Thymus (tissue), 11 donors: ENCODE data around the gene ATP2C2. TPM values are rescaled to one million over a fixed set of nuclear protein-coding genes. Genes with fewer than 3 reads are reported as not detected.
A peak's percentile ranks its signal among the peaks of the same experiment; 100 is the strongest.

Experiments used
- DNase-seq, 9 donors: peaks; one replicate each; pipeline ENCODE4 v3.0.0-alpha.2; 2013; ENCODE audit warnings: low spot score in 9 of 9, low read depth in 6 of 9, missing footprints in 1 of 9
- H3K27ac ChIP-seq, 2 donors: one replicate each; pipeline ENCODE4 v1.5.1; 2013; ENCODE audit warnings: control low read depth in 1 of 2, low read depth in 1 of 2, low read length in 1 of 2, mild to moderate bottlenecking in 1 of 2, moderate library complexity in 1 of 2
- H3K27me3 ChIP-seq, 2 donors: one replicate each; pipeline ENCODE4 v1.5.1; 2013; ENCODE audit warnings: low read length in 1 of 2; ENCODE audit not compliant: control insufficient read depth in 2 of 2, insufficient read depth in 1 of 2
- H3K36me3 ChIP-seq, 2 donors: one replicate each; pipeline ENCODE4 v1.5.1; 2013; ENCODE audit warnings: low read length in 1 of 2, mild to moderate bottlenecking in 1 of 2, moderate library complexity in 1 of 2; ENCODE audit not compliant: control insufficient read depth in 2 of 2, insufficient read depth in 2 of 2
- H3K4me1 ChIP-seq, 2 donors: one replicate each; pipeline ENCODE4 v1.5.1; 2013; ENCODE audit warnings: low read length in 2 of 2; ENCODE audit not compliant: control insufficient read depth in 2 of 2, insufficient read depth in 2 of 2
- H3K4me3 ChIP-seq, 2 donors: one replicate each; pipeline ENCODE4 v1.5.1; 2013; ENCODE audit warnings: low read length in 2 of 2, control low read depth in 1 of 2, mild to moderate bottlenecking in 1 of 2
- H3K9me3 ChIP-seq, 2 donors: one replicate each; pipeline ENCODE4 v1.5.1; 2013; ENCODE audit warnings: low read length in 1 of 2, mild to moderate bottlenecking in 1 of 2; ENCODE audit not compliant: control insufficient read depth in 2 of 2, insufficient read depth in 1 of 2
- WGBS: extraction: QIAGEN DNeasy Blood & Tissue Kit; methylation state at CpG from one replicate; pipeline ENCODE4 v1.1.7; 2013; 5-methylcytosine and 5-hydroxymethylcytosine counted together
- polyA plus RNA-seq: library from polyadenylated mRNA; stranded (reverse); fragments of 200-250 nt; gene quantifications from one replicate; pipeline ENCODE4 v1.2.3, GENCODE V29; 2013
- total RNA-seq: library from RNA; stranded (reverse); fragments of 120-200 nt; gene quantifications from one replicate; pipeline ENCODE4 v1.2.4, GENCODE V29; 2013
- donor health status: healthy.

Gene ATP2C2
- total and polyA plus RNA-seq, 2 donors = 0.38 to 0.94 TPM

DNA sequence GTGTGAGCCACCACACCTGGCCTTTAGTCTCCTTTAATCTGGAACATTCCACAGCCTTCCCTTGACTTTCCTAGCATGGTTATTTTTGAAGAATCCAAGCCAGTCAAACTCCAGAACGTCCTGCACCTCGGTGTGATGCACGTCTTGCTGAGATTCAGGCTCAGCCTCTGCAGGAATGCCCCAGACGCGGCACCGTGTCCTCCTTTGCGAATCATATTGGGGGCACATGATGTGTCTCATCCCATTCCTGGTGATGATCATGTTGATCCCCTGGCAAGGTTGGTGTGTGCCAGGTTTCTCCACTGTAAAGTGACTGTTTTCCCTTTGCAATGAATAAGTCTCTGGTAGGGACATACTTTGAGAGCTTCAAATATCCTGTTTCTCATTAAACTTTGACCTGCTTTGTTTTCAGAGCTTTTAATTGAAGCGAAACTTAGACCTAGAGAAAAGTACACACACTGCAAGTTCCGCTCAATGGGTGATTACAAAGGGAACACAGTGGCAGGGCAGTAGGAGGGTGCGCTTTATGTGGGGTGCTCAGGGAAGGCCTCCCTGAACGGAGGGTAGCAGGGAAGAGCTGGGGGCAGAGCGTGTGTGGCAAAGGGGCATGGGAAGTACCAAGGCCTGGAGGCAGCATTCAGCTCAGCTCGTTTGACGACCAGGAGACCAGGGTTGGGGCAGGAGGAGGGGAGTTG lies 9.6 kb upstream of the ATP2C2 start:
- Histone ChIP-seq H3K36me3 (no peaks in the 10 kb centered on the region), H3K9me3 (no peaks in the 10 kb centered on the region), H3K27me3 (peaks cover 0 to 3% of the 10 kb centered on the region in 2 donors), H3K27ac (no peak overlapping the region), H3K4me1 (peaks cover 0 to 5% of the 10 kb centered on the region in 2 donors), H3K4me3 (no peak overlapping the region)
- DNase-seq = no peak
- WGBS = 95% methylated on average over 14 of the region's 14 CpGs

DNA sequence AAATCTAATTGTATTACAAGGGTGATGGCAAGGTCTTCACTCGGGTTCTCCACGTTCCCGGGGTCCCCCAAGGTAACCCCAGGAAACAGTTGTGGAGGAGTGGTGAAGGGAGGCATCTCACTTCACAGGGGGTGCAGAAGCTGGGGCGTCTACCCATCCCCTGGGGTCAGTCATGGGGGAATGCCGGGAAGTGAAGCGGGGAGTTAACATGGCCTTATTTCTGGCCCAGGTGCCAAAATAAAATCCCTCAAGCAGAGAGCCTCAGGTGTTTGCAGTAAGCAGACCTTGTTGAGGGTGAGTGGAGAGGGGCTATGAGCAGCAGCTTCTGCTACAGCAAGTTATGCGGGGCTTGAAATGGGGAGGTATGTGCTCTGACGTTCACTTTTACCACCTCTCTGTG lies 9.0 kb upstream of the ATP2C2 start:
- DNase-seq = no peak
- Histone ChIP-seq H3K27ac (no peak overlapping the region), H3K4me1 (peaks cover 0 to 5% of the 10 kb centered on the region in 2 donors), H3K4me3 (no peak overlapping the region), H3K9me3 (no peaks in the 10 kb centered on the region), H3K36me3 (no peaks in the 10 kb centered on the region), H3K27me3 (peaks cover 0 to 3% of the 10 kb centered on the region in 2 donors)
- WGBS = 92% methylated on average over 8 of the region's 8 CpGs

DNA sequence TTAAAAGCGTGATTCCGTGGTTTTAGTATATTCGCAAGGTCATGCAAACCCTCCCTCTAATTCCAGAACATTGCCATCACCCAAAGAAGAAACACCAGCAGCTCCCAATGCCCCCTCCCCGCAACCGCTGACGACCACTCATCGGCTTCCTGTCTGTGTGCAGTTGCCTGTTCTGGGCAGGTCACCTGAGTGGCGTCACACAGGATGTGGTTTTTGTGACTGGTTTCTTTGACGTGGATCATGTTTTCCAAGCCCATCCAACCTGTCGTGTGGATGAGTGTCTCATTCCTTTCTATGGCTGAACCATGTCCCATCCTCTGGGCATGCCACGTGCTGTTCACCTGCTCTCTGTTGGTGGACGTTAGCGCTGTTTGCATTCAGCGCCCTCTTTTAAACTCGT lies 8.2 kb upstream of the ATP2C2 start:
- H3K27ac ChIP-seq = no peak overlapping the region
- 50% methylated on average over 15 of the region's 15 CpGs for WGBS
- DNase-seq = peak in 7 of 9 donors; percentile 15 to 67 (median 19)
- H3K27me3 ChIP-seq = peaks cover 0 to 3% of the 10 kb centered on the region in 2 donors
- H3K4me1 ChIP-seq = peaks cover 0 to 5% of the 10 kb centered on the region in 2 donors
- no peaks in the 10 kb centered on the region for H3K9me3 ChIP-seq
- no peak overlapping the region for H3K4me3 ChIP-seq
- H3K36me3 ChIP-seq = no peaks in the 10 kb centered on the region

DNA sequence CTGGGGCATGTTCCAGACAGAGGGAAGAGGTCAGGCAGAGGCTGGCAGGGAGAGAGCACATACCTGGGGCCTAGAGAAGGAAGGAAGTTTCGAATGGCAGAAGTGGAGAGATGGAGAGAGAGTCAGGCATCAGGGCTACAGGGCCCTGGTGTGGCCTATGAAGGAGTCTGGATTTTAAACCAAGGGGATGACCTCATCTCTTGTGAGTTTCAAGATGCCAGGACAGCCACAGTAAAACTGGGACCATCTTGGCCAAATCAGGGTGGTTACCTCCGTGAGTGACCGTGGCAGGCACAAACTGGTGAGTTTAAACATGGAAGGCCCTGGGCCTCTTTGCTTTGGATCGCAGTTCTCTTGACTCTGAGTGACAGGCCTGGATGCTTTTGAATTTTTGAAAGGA lies 7.6 kb upstream of the ATP2C2 start:
- no peaks in the 10 kb centered on the region for H3K36me3 ChIP-seq

DNA sequence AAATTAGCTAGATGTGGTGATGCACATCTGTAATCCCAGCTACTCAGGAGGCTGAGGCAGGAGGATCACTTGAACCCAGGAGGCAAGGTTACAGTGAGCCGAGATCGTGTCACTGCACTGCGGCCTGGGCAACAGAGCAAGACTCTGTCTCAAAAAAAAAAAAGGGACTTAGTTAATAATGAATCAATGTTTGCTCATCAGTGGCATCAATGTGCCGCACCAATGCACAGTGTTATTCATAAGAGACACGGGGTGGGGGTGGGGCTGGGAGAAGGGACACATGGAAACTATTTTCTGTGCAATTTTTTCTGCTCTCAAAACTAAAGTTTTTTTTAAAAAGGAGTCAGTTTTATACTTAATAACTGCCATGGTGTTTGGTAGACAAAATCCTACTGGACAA lies 6.8 kb upstream of the ATP2C2 start:
- no peak for DNase-seq
- WGBS = 96% methylated on average over 5 of the region's 5 CpGs
- Histone ChIP-seq H3K27me3 (peaks cover 0 to 6% of the 10 kb centered on the region in 2 donors), H3K4me1 (peaks cover 0 to 5% of the 10 kb centered on the region in 2 donors), H3K9me3 (no peaks in the 10 kb centered on the region), H3K27ac (no peak overlapping the region), H3K36me3 (no peaks in the 10 kb centered on the region), H3K4me3 (no peak overlapping the region)

More for the DNA sequence above, 7.6 kb upstream of the ATP2C2 start:
- Histone ChIP-seq H3K9me3 (no peaks in the 10 kb centered on the region), H3K27ac (no peak overlapping the region), H3K4me3 (no peak overlapping the region), H3K4me1 (peaks cover 0 to 5% of the 10 kb centered on the region in 2 donors), H3K27me3 (peaks cover 0 to 3% of the 10 kb centered on the region in 2 donors)
- WGBS = 94% methylated on average over 4 of the region's 4 CpGs
- DNase-seq = no peak

DNA sequence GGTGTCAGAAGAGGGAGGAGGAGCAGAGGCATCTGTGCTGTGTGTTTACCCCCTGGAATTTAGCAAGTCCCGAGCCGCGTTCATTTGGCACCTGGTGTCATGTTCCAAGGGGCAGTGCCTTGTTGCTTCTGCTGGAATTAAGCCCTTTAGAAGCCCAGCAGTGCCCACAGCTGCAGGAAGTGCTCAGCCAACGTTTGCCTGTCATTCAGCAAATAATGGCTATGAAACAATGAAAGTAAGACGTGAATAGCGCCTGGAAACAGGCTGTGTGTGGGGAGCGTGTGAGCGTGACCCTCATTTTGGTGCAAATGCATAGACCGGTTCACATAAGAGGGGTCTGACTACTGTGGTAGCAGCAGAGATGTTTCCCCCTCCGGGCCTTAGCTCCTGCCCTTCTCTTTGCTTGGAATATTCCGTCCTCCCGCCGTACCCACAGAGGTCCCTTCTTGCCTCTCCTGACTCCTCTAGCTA lies 5.8 kb upstream of the ATP2C2 start:
- H3K4me1 ChIP-seq = peaks cover 0 to 5% of the 10 kb centered on the region in 2 donors
- WGBS = 87% methylated on average over 13 of the region's 13 CpGs
- no peaks in the 10 kb centered on the region for H3K9me3 ChIP-seq
- H3K27ac ChIP-seq = no peak overlapping the region
- no peak overlapping the region for H3K4me3 ChIP-seq
- no peak for DNase-seq
- H3K27me3 ChIP-seq = peaks cover 6 to 12% of the 10 kb centered on the region in 2 donors
- no peaks in the 10 kb centered on the region for H3K36me3 ChIP-seq

DNA sequence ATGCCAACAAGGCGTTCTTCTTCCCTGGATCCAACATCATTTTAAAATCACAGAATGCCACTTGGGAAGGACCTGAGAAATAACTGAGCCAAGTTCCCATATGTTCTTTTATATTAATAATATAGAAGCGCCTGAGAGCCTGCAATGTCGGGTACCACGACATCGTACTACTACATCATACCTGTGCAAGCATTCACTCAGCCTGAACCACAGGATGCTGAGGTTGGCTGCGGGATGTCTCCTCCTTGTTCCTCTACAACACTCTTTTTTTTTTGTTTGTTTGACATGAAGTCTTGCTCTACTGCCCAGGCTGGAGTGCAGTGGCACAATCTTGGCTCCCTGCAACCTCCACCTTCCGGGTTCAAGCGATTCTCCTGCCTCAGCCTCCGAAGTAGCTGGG lies 2.1 kb upstream of the ATP2C2 start:
- Histone ChIP-seq H3K36me3 (no peaks in the 10 kb centered on the region), H3K9me3 (no peaks in the 10 kb centered on the region), H3K4me3 (no peak overlapping the region), H3K27ac (no peak overlapping the region), H3K4me1 (peaks cover 0 to 3% of the 10 kb centered on the region in 2 donors), H3K27me3 (peaks cover 26 to 48% of the 10 kb centered on the region in 2 donors)
- DNase-seq = no peak
- 95% methylated on average over 9 of the region's 9 CpGs for WGBS

DNA sequence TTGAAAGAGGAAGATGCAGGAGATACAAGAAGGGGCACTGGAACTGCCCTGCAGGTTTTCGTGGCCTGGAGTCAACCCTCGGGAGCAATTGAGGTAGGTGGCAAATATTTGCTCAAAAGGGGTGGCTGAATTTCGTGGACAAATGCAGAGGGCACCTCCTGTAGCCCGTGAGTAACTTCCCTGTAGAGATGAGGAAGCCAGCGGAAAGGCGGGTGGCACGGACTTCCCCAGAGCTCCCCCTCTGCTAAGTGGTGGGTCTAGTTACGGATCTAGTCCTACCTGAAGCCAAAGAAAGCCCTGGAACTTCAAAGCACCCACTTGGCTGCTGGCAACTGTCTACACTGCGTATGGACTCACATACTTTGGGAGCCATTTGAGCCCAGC lies 1.0 kb upstream of the ATP2C2 start:
- Histone ChIP-seq H3K27ac (no peak overlapping the region), H3K9me3 (no peaks in the 10 kb centered on the region), H3K36me3 (no peaks in the 10 kb centered on the region), H3K4me1 (peaks cover 0 to 3% of the 10 kb centered on the region in 2 donors), H3K27me3 (peaks cover 26 to 57% of the 10 kb centered on the region in 2 donors), H3K4me3 (no peak overlapping the region)
- DNase-seq = no peak
- WGBS = 29% methylated on average over 9 of the region's 9 CpGs

DNA sequence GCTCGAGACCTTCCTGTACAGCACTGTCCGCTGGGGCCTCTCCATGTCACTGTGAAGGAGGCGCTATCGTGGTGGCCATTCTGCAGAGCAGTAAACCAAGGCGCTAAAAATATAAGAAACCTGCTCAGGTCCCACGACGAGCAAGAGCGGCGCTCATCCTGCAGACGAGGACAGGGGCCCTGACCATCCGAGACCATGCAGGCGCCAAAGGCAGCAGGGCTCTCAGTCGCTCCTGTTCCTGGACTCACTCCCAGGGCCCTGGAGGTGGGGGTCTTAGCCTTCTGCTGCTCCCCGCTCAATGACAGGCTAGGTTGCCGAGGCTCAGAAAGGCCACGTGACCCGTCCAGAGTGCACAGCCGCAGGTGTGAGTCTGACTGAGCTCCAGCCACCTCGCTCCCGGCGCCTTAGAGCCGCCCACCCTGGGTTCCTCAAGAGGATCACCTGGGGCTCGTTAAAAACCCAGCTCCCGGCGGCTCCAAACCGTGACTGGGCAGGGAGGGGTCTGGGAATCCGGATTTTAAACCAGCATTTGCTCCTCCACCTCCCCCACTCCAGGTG lies 509 bp upstream of the ATP2C2 start:
- Histone ChIP-seq H3K27me3 (peaks cover 26 to 57% of the 10 kb centered on the region in 2 donors), H3K4me1 (peaks cover 0 to 3% of the 10 kb centered on the region in 2 donors), H3K9me3 (no peaks in the 10 kb centered on the region), H3K27ac (no peak overlapping the region), H3K4me3 (no peak overlapping the region), H3K36me3 (no peaks in the 10 kb centered on the region)
- 27% methylated on average over 27 of the region's 27 CpGs for WGBS
- no peak for DNase-seq
